ENCODE results near the gene TMEM176B. TPM values are rescaled to one million over a fixed set of nuclear protein-coding genes. Genes with fewer than 3 reads are reported as not detected.
"Not testable (repeated sequence)": the region's sequence is repeated elsewhere in the genome, so short reads cannot be mapped to it uniquely, and the experiment has no call there.

The TMEM176B gene
- total RNA-seq, 1 donor from 2014 or later: not detected

DNA sequence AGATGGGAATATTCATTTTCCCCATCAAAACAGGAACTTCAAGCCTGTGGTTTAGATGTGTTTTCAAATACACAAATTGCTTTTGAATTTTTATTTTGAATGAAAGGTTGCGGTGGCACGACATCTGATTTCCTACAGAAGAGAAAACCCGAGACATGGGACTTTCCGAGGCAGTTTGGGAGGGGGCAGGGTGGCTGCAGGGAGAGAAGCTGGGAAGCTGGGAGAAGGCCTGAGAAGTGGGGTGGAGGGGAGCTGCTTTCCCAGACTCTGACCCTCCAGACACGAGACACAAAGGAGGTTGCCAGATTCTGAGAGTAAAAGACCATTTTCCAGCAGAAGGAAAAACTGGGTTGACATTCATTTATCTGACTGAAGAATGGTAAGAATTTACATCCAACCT, 20.0 kb upstream of the TMEM176B start:
- TF ChIP-seq, protein P1, sequence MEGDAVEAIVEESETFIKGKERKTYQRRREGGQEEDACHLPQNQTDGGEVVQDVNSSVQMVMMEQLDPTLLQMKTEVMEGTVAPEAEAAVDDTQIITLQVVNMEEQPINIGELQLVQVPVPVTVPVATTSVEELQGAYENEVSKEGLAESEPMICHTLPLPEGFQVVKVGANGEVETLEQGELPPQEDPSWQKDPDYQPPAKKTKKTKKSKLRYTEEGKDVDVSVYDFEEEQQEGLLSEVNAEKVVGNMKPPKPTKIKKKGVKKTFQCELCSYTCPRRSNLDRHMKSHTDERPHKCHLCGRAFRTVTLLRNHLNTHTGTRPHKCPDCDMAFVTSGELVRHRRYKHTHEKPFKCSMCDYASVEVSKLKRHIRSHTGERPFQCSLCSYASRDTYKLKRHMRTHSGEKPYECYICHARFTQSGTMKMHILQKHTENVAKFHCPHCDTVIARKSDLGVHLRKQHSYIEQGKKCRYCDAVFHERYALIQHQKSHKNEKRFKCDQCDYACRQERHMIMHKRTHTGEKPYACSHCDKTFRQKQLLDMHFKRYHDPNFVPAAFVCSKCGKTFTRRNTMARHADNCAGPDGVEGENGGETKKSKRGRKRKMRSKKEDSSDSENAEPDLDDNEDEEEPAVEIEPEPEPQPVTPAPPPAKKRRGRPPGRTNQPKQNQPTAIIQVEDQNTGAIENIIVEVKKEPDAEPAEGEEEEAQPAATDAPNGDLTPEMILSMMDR (IDR thresholded peaks at IDR 0.05; ENCODE audit: insufficient read depth, low read length, severe bottlenecking): no peak
- no peaks in the 10 kb centered on the region for H3K36me3 ChIP-seq (ENCODE audit: control insufficient read depth, insufficient read depth, low read length)
- FAIRE-seq: no peak
- no peaks in the 10 kb centered on the region for H3K27me3 ChIP-seq (ENCODE audit: control insufficient read depth, insufficient read depth, low read length)
- DNase-seq (ENCODE audit: low read depth): no peak
- H3K4me3 ChIP-seq (ENCODE audit: low read depth, low read length): no peak overlapping the region

DNA sequence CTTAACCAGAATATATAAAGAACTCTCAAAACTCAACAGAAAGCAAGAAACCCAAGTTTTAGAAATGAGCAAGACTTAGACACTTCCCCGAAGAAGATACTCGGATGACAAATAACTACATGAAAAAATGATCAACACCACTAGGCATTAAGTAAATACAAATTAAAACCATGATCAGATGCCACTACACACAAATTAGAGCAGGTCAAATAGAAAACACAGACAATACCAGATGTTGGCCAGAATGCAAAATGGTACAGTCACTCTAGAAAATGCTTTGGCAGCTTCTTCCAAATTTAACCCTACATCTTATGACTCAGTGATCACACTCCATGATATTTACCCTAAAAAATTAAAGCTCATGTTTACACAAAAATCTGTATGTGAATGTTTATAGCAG, 18.8 kb upstream of the TMEM176B start:
- TF ChIP-seq, protein P1 (IDR thresholded peaks at IDR 0.05; ENCODE audit: insufficient read depth, low read length, severe bottlenecking): no peak
- Histone ChIP-seq H3K27me3 (ENCODE audit: control insufficient read depth, insufficient read depth, low read length) (no peaks in the 10 kb centered on the region), H3K36me3 (ENCODE audit: control insufficient read depth, insufficient read depth, low read length) (no peaks in the 10 kb centered on the region), H3K4me3 (ENCODE audit: low read depth, low read length) (no peak overlapping the region)
- FAIRE-seq: no peak
- no peak for DNase-seq (ENCODE audit: low read depth)

DNA sequence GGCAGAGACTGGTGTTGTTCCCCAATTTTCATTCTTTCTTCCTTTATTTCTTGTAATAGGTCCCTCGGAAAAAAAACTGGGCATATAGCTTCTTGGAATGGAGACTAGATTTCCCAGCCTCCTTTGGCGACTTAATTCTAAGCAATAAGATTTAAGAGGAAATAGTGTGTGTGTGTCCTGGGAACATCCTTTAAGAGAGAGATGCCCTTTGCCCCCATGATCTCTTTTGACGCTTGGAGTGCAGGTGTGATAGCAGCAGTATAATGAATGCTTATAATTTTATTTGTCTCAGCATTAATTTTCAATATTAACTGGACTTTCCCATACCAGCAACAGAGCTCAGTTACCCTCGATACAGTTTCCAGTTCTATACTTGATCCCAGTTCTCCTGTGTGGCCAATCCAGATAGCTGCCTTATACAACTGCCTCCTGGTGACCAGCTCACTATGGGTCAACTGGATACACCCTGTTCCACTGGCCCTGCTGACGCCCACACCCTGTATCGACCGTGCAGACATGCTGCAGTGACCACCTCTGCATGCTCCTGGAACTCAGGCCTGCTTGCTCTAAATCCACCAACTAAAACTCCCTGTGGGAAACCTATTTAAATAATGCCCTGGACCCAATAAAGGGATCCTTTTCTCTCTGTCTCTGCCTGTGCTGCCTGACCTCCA, 14.3 kb upstream of the TMEM176B start:
- FAIRE-seq: no peak
- TF ChIP-seq, protein P1 (IDR thresholded peaks at IDR 0.05; ENCODE audit: insufficient read depth, low read length, severe bottlenecking): no peak

DNA sequence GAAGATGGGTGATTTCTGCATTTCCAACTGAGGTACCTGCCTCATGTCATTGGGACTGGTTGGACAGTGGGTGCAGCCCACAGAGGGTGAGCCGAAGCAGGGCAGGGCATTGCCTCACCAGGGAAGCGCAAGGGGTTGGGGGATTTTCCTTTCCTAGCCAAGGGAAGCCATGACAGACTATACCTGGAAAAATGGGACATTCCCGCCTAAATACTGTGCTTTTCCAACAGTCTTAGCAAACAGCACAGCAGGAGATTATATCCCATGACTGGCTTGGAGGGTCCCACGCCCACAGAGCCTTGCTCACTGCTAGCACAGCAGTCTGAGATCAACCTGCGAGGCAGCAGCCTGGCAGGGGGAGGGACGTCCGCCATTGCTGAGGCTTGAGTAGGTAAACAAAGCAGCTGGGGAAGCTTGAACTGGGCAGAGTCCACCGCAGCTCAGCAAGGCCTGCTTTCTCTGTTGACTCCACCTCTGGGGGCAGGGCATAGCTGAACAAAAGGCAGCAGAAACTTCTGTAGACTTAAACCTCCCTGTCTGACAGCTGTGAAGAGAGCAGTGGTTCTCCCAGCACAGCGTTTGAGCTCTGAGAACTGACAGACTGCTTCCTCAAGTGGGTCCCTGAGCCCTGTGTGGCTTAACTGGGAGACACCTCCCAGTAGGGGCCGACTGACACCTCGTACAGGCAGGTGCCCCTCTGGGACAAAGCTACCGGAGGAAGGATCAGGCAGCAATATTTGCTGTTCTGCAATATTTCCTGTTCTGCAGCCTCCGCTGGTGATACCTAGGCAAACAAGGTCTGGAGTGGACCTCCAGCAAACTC, 7.7 kb upstream of the TMEM176B start:
- FAIRE-seq; H3K36me3 ChIP-seq (ENCODE audit: control insufficient read depth, insufficient read depth, low read length); DNase-seq (ENCODE audit: low read depth); H3K4me3 ChIP-seq (ENCODE audit: low read depth, low read length); H3K27me3 ChIP-seq (ENCODE audit: control insufficient read depth, insufficient read depth, low read length): not testable (repeated sequence)

More for the DNA sequence above, 14.3 kb upstream of the TMEM176B start:
- Histone ChIP-seq H3K36me3 (ENCODE audit: control insufficient read depth, insufficient read depth, low read length) (no peaks in the 10 kb centered on the region), H3K27me3 (ENCODE audit: control insufficient read depth, insufficient read depth, low read length) (no peaks in the 10 kb centered on the region), H3K4me3 (ENCODE audit: low read depth, low read length) (no peak overlapping the region)
- no peak for DNase-seq (ENCODE audit: low read depth)

DNA sequence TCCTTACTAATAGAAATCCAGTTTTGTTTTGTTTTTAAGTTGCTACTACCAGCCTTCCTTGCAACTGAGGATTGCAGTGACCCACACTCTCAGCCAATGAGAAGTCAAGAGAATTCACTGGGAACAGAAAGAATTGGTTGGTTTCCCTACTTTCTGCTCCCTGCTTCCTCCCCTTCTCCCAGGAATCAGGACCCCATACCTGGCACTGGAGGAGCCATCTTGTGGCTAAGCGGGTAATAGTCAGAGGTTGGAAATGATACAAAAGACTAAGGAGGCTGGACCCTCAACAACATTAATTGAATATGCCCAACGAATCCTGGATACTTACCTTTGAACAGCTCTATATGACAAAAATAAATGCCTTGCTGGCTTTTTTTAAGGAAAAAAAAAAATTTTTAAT, 6.7 kb upstream of the TMEM176B start:
- no peak overlapping the region for H3K4me3 ChIP-seq (ENCODE audit: low read depth, low read length)
- TF ChIP-seq, protein P1 (IDR thresholded peaks at IDR 0.05; ENCODE audit: insufficient read depth, low read length, severe bottlenecking): no peak
- DNase-seq (ENCODE audit: low read depth): no peak
- no peaks in the 10 kb centered on the region for H3K36me3 ChIP-seq (ENCODE audit: control insufficient read depth, insufficient read depth, low read length)
- H3K27me3 ChIP-seq (ENCODE audit: control insufficient read depth, insufficient read depth, low read length): peaks cover 5% of the 10 kb centered on the region
- FAIRE-seq: no peak

DNA sequence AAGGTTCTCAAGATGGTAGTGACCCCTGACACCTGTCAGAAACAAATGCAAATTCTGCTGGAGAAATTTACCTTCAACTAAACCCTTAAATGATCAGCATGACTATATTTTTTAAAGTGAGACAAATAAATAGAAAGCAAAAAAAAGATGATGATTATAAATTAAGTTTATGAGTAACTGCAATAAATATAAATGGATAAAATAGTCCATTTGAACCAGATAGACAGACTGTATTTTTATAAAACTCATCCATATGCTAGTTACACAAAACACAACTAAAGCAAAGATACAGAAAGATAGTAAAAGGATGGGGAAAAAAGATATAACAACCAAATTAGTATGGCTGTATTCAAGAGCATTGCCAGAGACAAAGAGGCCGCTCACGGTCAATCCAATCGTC, 6.3 kb upstream of the TMEM176B start:
- H3K27me3 ChIP-seq (ENCODE audit: control insufficient read depth, insufficient read depth, low read length): peaks cover 7% of the 10 kb centered on the region
- TF ChIP-seq, protein P1 (IDR thresholded peaks at IDR 0.05; ENCODE audit: insufficient read depth, low read length, severe bottlenecking): no peak
- no peak for DNase-seq (ENCODE audit: low read depth)
- no peak overlapping the region for H3K4me3 ChIP-seq (ENCODE audit: low read depth, low read length)
- no peaks in the 10 kb centered on the region for H3K36me3 ChIP-seq (ENCODE audit: control insufficient read depth, insufficient read depth, low read length)
- no peak for FAIRE-seq

Data from bronchial epithelial cell (primary cell).